Panc1 (cell line): ENCODE results near the gene NIT1.

Experiments used
- CTCF ChIP-seq: fragments of 450-650 bp; IDR thresholded peaks from 2 replicates; pipeline ENCODE4 v1.5.1; 2017; ENCODE audit warnings: mild to moderate bottlenecking
- POLR2AphosphoS5 ChIP-seq: IDR thresholded peaks from 2 replicates; pipeline ENCODE4 v1.6.1; 2012; ENCODE audit warnings: mild to moderate bottlenecking, low read depth, low read length, moderate library complexity
- REST ChIP-seq, 2 experiments: IDR thresholded peaks; 2 replicates each; pipeline ENCODE4 v1.6.1; 2011 to 2012; ENCODE audit warnings: low read depth in 2 of 2, control low read depth in 1 of 2, low read length in 1 of 2, mild to moderate bottlenecking in 1 of 2, moderate library complexity in 1 of 2; ENCODE audit not compliant: insufficient read depth in 1 of 2
- SIN3A ChIP-seq: IDR thresholded peaks from 2 replicates; pipeline ENCODE4 v1.6.1; 2012; ENCODE audit warnings: low read depth, mild to moderate bottlenecking, low read length, moderate library complexity, borderline replicate concordance; ENCODE audit not compliant: insufficient read depth
- TCF7L2 ChIP-seq: IDR thresholded peaks from 2 replicates; pipeline ENCODE4 v1.6.1; 2011; ENCODE audit warnings: mild to moderate bottlenecking, low read depth, low read length, inconsistent platforms

GRCh38 chr1:161098210-161099068 is 19.5 kb upstream of the NIT1 start, which contains the start of gene KLHDC9:
- TF ChIP-seq CTCF (no peak), POLR2AphosphoS5 (no peak), SIN3A (peak; percentile 66; the same call in 1 of the 2 replicates), REST (IDR thresholded peaks at IDR 0.05; ENCODE audit: insufficient read depth in 1 of 2, low read depth in 2 of 2, low read length in 1 of 2) (no peak), TCF7L2 (no peak)
